ENCODE results near the gene ATRN. TPM values are rescaled to one million over a fixed set of nuclear protein-coding genes. Genes with fewer than 3 reads are reported as not detected.

Gene ATRN
- total and polyA plus RNA-seq, 8 donors = 2.9 to 63.9 (median 24.2) TPM

DNA sequence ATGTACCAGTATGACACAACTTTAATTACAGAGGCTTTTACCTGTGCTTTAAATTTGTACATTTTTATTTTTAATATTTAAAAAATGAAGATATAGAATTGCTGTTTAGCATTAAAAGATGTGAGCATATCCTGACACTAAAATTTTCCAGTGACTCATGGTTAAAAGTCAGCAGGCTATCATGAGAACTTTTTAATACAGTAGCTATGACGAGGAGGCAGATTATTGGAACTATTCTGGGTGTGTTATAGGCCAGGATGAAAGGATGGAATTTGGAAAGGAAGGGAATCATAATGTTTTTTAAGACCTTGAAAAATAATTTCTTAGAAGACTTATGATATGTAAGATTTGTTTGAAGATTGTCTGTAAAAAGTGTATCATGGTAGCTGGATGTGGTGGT is 101.3 kb downstream of the ATRN start:
- no peaks in the 10 kb centered on the region for H3K9me3 ChIP-seq
- no peak for TF ChIP-seq POLR2A (IDR thresholded peaks at IDR 0.05)
- TF ChIP-seq EP300 (IDR thresholded peaks at IDR 0.05) = no peak
- no peak for TF ChIP-seq POLR2AphosphoS5 (IDR thresholded peaks at IDR 0.05)
- TF ChIP-seq, protein P1, sequence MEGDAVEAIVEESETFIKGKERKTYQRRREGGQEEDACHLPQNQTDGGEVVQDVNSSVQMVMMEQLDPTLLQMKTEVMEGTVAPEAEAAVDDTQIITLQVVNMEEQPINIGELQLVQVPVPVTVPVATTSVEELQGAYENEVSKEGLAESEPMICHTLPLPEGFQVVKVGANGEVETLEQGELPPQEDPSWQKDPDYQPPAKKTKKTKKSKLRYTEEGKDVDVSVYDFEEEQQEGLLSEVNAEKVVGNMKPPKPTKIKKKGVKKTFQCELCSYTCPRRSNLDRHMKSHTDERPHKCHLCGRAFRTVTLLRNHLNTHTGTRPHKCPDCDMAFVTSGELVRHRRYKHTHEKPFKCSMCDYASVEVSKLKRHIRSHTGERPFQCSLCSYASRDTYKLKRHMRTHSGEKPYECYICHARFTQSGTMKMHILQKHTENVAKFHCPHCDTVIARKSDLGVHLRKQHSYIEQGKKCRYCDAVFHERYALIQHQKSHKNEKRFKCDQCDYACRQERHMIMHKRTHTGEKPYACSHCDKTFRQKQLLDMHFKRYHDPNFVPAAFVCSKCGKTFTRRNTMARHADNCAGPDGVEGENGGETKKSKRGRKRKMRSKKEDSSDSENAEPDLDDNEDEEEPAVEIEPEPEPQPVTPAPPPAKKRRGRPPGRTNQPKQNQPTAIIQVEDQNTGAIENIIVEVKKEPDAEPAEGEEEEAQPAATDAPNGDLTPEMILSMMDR (IDR thresholded peaks at IDR 0.05) = no peak
- intact Hi-C loops (cut with DNase I; ENCODE audit: low total_unique reads) = no loop called here
- peaks cover 9 to 59% (median 54%) of the 10 kb centered on the region in 4 donors for H3K36me3 ChIP-seq
- 70 to 88% (median 86%) methylated on average over 1 of the region's 1 CpG for WGBS, 5 donors
- no peaks in the 10 kb centered on the region for H3K27me3 ChIP-seq
- no peaks in the 10 kb centered on the region for H3K4me1 ChIP-seq
- no peak overlapping the region for H3K4me3 ChIP-seq
- no peak for DNase-seq
- no peak overlapping the region for H3K27ac ChIP-seq

DNA sequence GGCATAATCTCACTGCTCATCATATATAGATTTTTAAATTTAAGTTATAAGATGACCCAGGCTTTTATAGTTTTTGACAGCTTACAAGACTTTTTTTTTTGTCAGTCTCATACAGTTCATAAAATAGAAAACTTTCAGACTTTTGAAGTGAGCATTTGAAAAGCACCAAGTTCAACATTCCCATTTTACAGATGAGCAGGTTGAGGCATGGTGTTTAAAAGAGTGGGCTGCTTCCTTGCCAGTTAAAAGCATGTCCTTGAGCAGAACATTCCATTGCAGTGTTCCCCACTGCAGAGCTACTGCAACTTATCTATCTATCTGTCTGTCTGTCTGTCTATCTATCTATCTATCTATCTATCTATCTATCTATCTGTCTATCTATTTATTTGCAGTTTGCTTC is 105.5 kb downstream of the ATRN start:
- H3K27me3 ChIP-seq = no peaks in the 10 kb centered on the region
- no peak overlapping the region for H3K27ac ChIP-seq
- no peak for DNase-seq
- H3K4me1 ChIP-seq = no peaks in the 10 kb centered on the region
- H3K9me3 ChIP-seq = no peaks in the 10 kb centered on the region
- TF ChIP-seq, protein P1 (IDR thresholded peaks at IDR 0.05) = no peak
- TF ChIP-seq POLR2AphosphoS5 (IDR thresholded peaks at IDR 0.05) = no peak
- TF ChIP-seq POLR2A (IDR thresholded peaks at IDR 0.05) = no peak
- TF ChIP-seq EP300 (IDR thresholded peaks at IDR 0.05) = no peak
- intact Hi-C loops (cut with DNase I; ENCODE audit: low total_unique reads) = no loop called here
- H3K36me3 ChIP-seq = peaks cover 19 to 88% (median 78%) of the 10 kb centered on the region in 4 donors
- H3K4me3 ChIP-seq = no peak overlapping the region

DNA sequence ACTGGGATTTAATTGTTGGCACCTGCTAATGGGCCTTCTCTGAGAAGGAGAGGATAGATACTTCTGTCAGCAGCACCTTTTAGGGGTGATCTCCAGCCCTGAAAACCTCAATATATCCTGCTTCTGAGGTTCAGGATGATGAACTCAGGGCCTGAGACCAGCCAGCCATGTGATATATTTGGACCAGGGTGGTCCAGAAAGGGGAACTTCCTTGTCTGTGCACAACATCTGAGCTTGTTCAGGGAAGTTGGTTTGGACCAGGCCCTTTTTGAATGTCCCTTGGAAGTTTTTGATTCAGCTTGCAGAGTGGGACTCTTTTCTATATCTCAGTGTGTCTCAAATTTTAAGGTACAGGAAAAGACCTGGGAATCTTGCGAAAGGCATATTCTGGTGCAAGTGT is 106.5 kb downstream of the ATRN start:
- no peak overlapping the region for H3K4me3 ChIP-seq
- no peaks in the 10 kb centered on the region for H3K4me1 ChIP-seq
- no peak for DNase-seq
- 95 to 100% (median 100%) methylated on average over 1 of the region's 1 CpG for WGBS, 5 donors
- H3K27me3 ChIP-seq = no peaks in the 10 kb centered on the region
- intact Hi-C loops (cut with DNase I; ENCODE audit: low total_unique reads) = no loop called here
- no peaks in the 10 kb centered on the region for H3K9me3 ChIP-seq
- TF ChIP-seq, protein P1 (IDR thresholded peaks at IDR 0.05) = no peak
- no peak for TF ChIP-seq POLR2A (IDR thresholded peaks at IDR 0.05)
- TF ChIP-seq EP300 (IDR thresholded peaks at IDR 0.05) = no peak
- no peak for TF ChIP-seq POLR2AphosphoS5 (IDR thresholded peaks at IDR 0.05)
- peaks cover 24 to 97% (median 86%) of the 10 kb centered on the region in 4 donors for H3K36me3 ChIP-seq
- no peak overlapping the region for H3K27ac ChIP-seq

DNA sequence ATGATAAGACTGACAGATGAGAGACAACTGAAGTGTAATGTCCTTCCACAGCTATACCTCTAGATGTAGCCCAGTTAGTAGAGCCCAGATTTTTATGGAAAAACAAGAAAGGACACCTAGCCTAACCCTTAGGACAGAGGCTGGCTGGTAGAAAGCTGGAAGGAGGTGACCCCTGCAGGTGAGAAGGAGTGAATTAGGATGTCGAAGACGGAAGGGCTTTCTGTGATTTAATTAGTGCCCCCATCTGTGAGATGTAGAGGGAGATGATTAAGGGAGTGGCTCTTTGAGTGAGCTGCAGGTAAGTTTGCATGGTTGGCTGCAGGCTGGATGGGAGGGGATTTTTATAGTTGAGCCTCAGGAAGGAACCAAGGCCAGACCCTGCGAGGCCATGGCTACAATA is 109.6 kb downstream of the ATRN start:
- H3K27me3 ChIP-seq = no peaks in the 10 kb centered on the region
- H3K4me1 ChIP-seq = no peaks in the 10 kb centered on the region
- no peak for TF ChIP-seq POLR2A (IDR thresholded peaks at IDR 0.05)
- peaks cover 47 to 99% (median 89%) of the 10 kb centered on the region in 4 donors for H3K36me3 ChIP-seq
- no peak overlapping the region for H3K27ac ChIP-seq
- WGBS, 5 donors = 81 to 92% (median 85%) methylated on average over 3 of the region's 3 CpGs
- no peaks in the 10 kb centered on the region for H3K9me3 ChIP-seq
- no peak overlapping the region for H3K4me3 ChIP-seq
- no peak for DNase-seq
- intact Hi-C loops (cut with DNase I; ENCODE audit: low total_unique reads) = no loop called here

DNA sequence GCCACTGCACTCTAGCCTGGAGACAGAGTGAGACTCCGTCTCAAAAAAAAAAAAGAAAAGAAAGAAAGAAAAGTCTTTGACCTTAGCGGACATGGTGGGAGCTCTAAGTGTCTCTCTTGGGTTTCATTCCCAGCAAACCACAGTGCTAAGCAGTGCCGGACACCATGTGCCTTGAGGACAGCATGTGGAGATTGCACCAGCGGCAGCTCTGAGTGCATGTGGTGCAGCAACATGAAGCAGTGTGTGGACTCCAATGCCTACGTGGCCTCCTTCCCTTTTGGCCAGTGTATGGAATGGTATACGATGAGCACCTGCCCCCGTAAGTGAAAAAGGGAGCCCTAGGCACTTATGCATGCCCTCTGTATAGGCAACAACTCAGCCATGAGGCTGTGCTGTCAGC is 112.9 kb downstream of the ATRN start:
- no peak overlapping the region for H3K4me3 ChIP-seq
- H3K4me1 ChIP-seq = no peaks in the 10 kb centered on the region
- WGBS, 5 donors = 80 to 99% (median 86%) methylated on average over 7 of the region's 7 CpGs
- no peaks in the 10 kb centered on the region for H3K27me3 ChIP-seq
- no peaks in the 10 kb centered on the region for H3K9me3 ChIP-seq
- TF ChIP-seq POLR2A (IDR thresholded peaks at IDR 0.05) = no peak
- TF ChIP-seq POLR2AphosphoS5 (IDR thresholded peaks at IDR 0.05) = no peak
- TF ChIP-seq, protein P1 (IDR thresholded peaks at IDR 0.05) = no peak
- no peak for TF ChIP-seq EP300 (IDR thresholded peaks at IDR 0.05)
- intact Hi-C loops (cut with DNase I; ENCODE audit: low total_unique reads) = no loop called here
- H3K36me3 ChIP-seq = peaks cover 30 to 93% (median 82%) of the 10 kb centered on the region in 4 donors
- DNase-seq = no peak
- no peak overlapping the region for H3K27ac ChIP-seq

Data from stomach (tissue), 9 donors.